Lower lobe of right lung (tissue), 2 donors: Measurements from ENCODE around the gene SCLT1. TPM values are rescaled to one million over a fixed set of nuclear protein-coding genes. Genes with fewer than 3 reads are reported as not detected.

Source experiments
- ATAC-seq, 2 donors: fragments of 200-7000 bp; cut with Tn5 transposase; one replicate each; pipeline ENCODE4 v1.9.1; 2020 to 2022; ENCODE audit warnings: mild to moderate bottlenecking in 2 of 2, moderate library complexity in 2 of 2
- DNase-seq: peaks from one replicate; pipeline ENCODE4 v3.0.0-alpha.2; 2020
- H3K27ac ChIP-seq: fragments of 200-600 bp; one replicate; pipeline ENCODE4 v1.8.0; 2022
- H3K27me3 ChIP-seq: fragments of 200-600 bp; one replicate; pipeline ENCODE4 v1.8.0; 2022; ENCODE audit warnings: low read depth
- H3K36me3 ChIP-seq: fragments of 200-600 bp; one replicate; pipeline ENCODE4 v1.8.0; 2022; ENCODE audit warnings: mild to moderate bottlenecking
- H3K4me1 ChIP-seq: fragments of 200-600 bp; one replicate; pipeline ENCODE4 v1.8.0; 2022
- H3K4me3 ChIP-seq: fragments of 200-600 bp; one replicate; pipeline ENCODE4 v1.8.0; 2022; ENCODE audit warnings: mild to moderate bottlenecking
- H3K9me3 ChIP-seq: fragments of 200-600 bp; one replicate; pipeline ENCODE4 v1.8.0; 2022
- intact Hi-C: fragments of 100-400 bp; cut with DNase I; formaldehyde crosslinking; loops from one replicate; pipeline ENCODE4 v1.11.0; 2022
- total RNA-seq: library from RNA; stranded (reverse); fragmentation: NEBNext Ultra II Directional; extraction: Animal tissue kit (Norgen Biotek cat#: 25700); gene quantifications from one replicate; pipeline ENCODE4 v1.2.1, GENCODE V29; 2021
- TF ChIP-seq, protein P1 (sequence below): fragments of 200-600 bp; IDR thresholded peaks from one replicate; pipeline ENCODE4 v1.8.0; 2022; ENCODE audit warnings: antibody characterized with exemption, mild to moderate bottlenecking
- donor health status: DM: no; HTN: yes; CAD: no; lungs with severe emphysema.

SCLT1 gene
- total RNA-seq, 1 donor from 2014 or later = 19.3 TPM

DNA sequence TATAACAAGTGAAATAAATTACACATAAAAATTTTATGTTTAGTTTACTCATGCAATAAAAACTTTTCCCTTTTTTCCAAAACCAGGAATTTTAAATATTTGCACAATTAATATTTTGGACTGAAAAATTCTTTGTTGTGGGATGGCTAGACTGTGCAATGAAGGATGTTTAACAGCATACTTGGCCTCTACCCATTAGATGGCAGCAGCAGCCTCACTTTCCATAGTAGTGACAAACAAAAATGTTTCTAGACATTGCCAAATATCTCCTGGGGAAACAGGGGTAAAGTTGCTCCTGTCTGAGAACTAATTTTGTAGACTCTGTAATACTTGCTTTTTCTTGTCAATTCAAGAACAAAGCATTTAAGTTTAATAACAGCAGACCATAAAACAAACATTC is 49.8 kb downstream of the SCLT1 start:
- intact Hi-C loops = no loop called here
- no peaks in the 10 kb centered on the region for H3K4me1 ChIP-seq
- no peak overlapping the region for H3K4me3 ChIP-seq
- DNase-seq (no peak), ATAC-seq (no peak)
- H3K27ac ChIP-seq = no peak overlapping the region
- no peaks in the 10 kb centered on the region for H3K36me3 ChIP-seq
- no peaks in the 10 kb centered on the region for H3K9me3 ChIP-seq
- TF ChIP-seq, protein P1, sequence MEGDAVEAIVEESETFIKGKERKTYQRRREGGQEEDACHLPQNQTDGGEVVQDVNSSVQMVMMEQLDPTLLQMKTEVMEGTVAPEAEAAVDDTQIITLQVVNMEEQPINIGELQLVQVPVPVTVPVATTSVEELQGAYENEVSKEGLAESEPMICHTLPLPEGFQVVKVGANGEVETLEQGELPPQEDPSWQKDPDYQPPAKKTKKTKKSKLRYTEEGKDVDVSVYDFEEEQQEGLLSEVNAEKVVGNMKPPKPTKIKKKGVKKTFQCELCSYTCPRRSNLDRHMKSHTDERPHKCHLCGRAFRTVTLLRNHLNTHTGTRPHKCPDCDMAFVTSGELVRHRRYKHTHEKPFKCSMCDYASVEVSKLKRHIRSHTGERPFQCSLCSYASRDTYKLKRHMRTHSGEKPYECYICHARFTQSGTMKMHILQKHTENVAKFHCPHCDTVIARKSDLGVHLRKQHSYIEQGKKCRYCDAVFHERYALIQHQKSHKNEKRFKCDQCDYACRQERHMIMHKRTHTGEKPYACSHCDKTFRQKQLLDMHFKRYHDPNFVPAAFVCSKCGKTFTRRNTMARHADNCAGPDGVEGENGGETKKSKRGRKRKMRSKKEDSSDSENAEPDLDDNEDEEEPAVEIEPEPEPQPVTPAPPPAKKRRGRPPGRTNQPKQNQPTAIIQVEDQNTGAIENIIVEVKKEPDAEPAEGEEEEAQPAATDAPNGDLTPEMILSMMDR = no peak
- no peaks in the 10 kb centered on the region for H3K27me3 ChIP-seq

DNA sequence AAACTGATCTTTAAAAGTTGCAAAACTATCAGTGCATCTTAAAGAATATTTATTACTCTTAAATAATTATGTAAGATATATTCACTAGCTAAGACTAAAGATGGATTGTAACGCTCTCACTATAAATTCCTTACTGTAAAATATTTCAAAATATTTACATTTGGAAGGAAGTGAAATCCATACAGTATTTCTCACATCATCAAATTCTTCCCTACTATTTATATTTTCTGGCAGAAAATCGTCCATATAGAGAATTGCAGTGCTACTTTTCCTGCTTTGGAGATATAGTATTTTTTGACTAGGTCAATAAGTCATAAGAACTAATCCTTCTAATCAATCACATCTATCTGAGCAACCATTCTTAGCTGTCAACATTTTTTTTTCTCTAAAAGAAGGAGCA is 52.9 kb downstream of the SCLT1 start:
- Histone ChIP-seq H3K4me1 (no peaks in the 10 kb centered on the region), H3K4me3 (no peak overlapping the region), H3K27me3 (no peaks in the 10 kb centered on the region), H3K9me3 (no peaks in the 10 kb centered on the region), H3K36me3 (no peaks in the 10 kb centered on the region), H3K27ac (no peak overlapping the region)
- intact Hi-C loops = no loop called here
- TF ChIP-seq, protein P1 = no peak
- ATAC-seq (no peak), DNase-seq (no peak)

DNA sequence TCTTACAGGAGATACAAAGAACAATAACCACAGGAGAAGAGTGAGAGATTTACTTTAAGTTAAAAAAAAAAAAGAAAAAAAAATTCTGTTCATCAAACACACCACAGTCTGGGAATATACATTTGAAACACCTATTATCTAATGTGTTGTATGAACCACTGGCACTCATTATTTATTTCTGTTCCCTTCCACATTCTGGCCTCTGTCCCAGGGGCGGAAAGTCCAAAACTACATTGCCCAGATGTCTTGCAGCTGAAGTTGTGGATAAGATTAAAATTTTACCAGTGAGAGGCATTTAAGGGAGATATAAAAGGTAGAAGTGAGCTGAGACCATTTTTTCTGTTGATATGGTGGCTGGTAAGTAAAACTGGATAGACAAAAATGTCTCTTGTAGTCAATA is 56.2 kb downstream of the SCLT1 start:
- DNase-seq = no peak
- no peaks in the 10 kb centered on the region for H3K36me3 ChIP-seq
- no peaks in the 10 kb centered on the region for H3K27me3 ChIP-seq
- H3K27ac ChIP-seq = no peak overlapping the region
- TF ChIP-seq, protein P1 = no peak
- no peak overlapping the region for H3K4me3 ChIP-seq
- no peaks in the 10 kb centered on the region for H3K4me1 ChIP-seq
- intact Hi-C loops = no loop called here
- ATAC-seq = no peak
- no peaks in the 10 kb centered on the region for H3K9me3 ChIP-seq

DNA sequence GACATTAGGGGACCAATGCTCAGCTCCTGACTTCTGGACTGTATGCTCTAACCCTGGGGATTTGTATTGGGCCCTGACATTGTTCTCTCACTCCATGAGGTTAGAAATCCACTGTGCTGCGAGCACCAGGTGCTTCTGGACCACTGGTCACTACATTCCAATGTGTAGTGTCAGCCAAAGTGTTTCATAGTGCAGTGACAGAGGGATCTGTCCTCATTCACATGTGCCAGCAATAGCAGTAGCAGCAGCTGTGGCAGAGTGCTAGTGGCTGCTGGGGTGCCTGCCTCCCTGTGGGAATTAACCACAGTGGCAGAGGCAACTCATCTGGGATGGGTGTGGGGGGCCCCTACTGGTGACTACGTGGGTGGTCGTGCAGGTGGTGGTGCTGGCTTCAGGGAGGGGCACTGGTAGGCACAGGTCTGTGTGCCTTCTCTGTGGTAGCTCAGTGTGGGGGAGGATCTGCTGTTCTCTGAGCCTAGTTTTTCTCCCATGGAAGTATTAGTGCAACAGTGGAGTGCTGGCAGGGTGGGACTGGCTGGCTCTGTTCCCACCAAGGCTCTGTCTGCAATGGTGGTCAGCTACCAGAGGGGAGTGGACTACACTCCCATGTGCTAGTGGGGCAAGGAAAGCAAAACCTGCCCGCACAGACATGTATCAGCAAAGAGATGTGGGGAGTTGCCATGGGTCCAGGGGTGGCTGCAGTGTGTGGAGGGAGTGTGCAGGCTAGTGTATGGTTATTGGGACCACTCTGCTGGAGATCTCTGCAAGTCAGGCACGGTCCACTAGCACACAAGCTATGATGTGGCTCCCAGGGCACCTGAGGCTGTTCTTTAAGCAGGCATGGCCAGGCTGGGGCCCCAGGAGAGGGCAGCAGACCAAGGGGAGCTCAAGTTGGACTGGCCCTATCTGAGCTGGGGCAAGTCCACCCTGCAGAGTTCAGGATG is 78.5 kb downstream of the SCLT1 start:
- Histone ChIP-seq H3K9me3 (peaks cover 5% of the 10 kb centered on the region), H3K4me3 (no peak overlapping the region), H3K27me3 (no peaks in the 10 kb centered on the region), H3K4me1 (no peaks in the 10 kb centered on the region), H3K27ac (no peak overlapping the region), H3K36me3 (peaks cover 5% of the 10 kb centered on the region)
- TF ChIP-seq, protein P1 = no peak
- intact Hi-C loops = no loop called here
- DNase-seq (no peak), ATAC-seq (peak in 1 of 2 donors; percentile 9)

DNA sequence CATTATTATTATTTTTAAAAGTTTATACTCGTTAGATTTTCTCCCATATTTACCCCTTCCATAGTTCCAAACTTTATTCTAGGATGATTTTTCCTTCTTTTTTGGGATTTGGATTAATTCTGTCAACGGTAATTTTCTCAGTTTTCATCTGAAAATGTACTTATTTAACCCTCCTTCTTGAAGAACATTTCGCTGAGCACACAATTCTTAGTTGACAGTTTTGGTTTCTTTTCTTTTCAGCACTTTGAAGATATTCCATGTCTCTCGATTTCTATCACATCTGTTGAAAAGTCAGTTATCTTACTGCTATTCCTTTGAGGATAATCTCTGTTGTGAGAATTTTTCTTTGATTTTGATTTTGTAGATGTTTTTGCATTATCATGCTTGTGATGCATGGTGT is 85.2 kb downstream of the SCLT1 start:
- intact Hi-C loops = no loop called here
- Histone ChIP-seq H3K4me3 (no peak overlapping the region), H3K36me3 (no peaks in the 10 kb centered on the region), H3K27ac (no peak overlapping the region), H3K4me1 (no peaks in the 10 kb centered on the region), H3K9me3 (peaks cover 26% of the 10 kb centered on the region), H3K27me3 (no peaks in the 10 kb centered on the region)
- TF ChIP-seq, protein P1 = no peak
- DNase-seq = no peak
- ATAC-seq = no peak
